OCI-LY7 (cell line): ENCODE data around the gene CD44. TPM values are rescaled to one million over a fixed set of nuclear protein-coding genes. Genes with fewer than 3 reads are reported as not detected.

Experiments
- BruUV-seq: library from RNA; stranded (reverse); fragments of 400-500 nt; replicated peaks from 2 replicates; lab custom pipeline; 2021; lab: Mats Ljungman, UMichigan
- CTCF ChIA-PET: fragments of 300-600 bp; sonication (Branson Sonifier 250); formaldehyde crosslinking; loops from one replicate; lab custom pipeline; 2022; ENCODE audit warnings: antibody characterized with exemption; ENCODE audit not compliant: unreplicated experiment; lab: Charles Lee
- POLR2A ChIA-PET: fragments of 300-600 bp; sonication (Branson Sonifier 250); formaldehyde crosslinking; loops from one replicate; lab custom pipeline; 2022; ENCODE audit warnings: antibody characterized with exemption; lab: Charles Lee
- DNase-seq: peaks from one replicate; pipeline ENCODE4 v3.0.0-alpha.2; 2015; ENCODE audit warnings: low spot score
- H2AFZ ChIP-seq: fragments of 200-600 bp; sonication (generic), shearing (Covaris generic); 2 replicates; pipeline ENCODE4 v1.6.1; 2014; ENCODE audit warnings: mild to moderate bottlenecking, antibody characterized with exemption, low read length, moderate library complexity
- H3K27ac ChIP-seq: fragments of 200-600 bp; sonication (generic); 2 replicates; pipeline ENCODE4 v1.5.1; 2014; ENCODE audit warnings: mixed run types, low read depth, mild to moderate bottlenecking, moderate library complexity, low read length, inconsistent platforms; ENCODE audit not compliant: poor library complexity, severe bottlenecking
- H3K36me3 ChIP-seq: fragments of 200-600 bp; sonication (generic); 2 replicates; pipeline ENCODE4 v1.6.1; 2014; ENCODE audit warnings: mild to moderate bottlenecking, antibody characterized with exemption, low read length, moderate library complexity, mixed read lengths; ENCODE audit not compliant: insufficient read depth
- H3K4me1 ChIP-seq: fragments of 200-600 bp; sonication (generic); 2 replicates; pipeline ENCODE4 v1.5.1; 2014; ENCODE audit warnings: mild to moderate bottlenecking, low read length; ENCODE audit not compliant: insufficient read depth, poor library complexity, severe bottlenecking
- H3K4me2 ChIP-seq: fragments of 200-600 bp; sonication (generic); 2 replicates; pipeline ENCODE4 v1.6.1; 2014; ENCODE audit warnings: mild to moderate bottlenecking, low read length
- H3K4me3 ChIP-seq: fragments of 200-600 bp; sonication (generic); 2 replicates; pipeline ENCODE4 v1.5.1; 2014; ENCODE audit warnings: mild to moderate bottlenecking, low read depth, low read length; ENCODE audit not compliant: poor library complexity, severe bottlenecking
- H3K79me2 ChIP-seq: fragments of 200-600 bp; sonication (generic); 2 replicates; pipeline ENCODE4 v1.6.1; 2016; ENCODE audit warnings: low read depth, mild to moderate bottlenecking, low read length, moderate library complexity, mixed read lengths; ENCODE audit not compliant: insufficient read depth
- H3K9me2 ChIP-seq: fragments of 200-600 bp; sonication (generic); 2 replicates; pipeline ENCODE4 v1.6.1; 2016; ENCODE audit warnings: mild to moderate bottlenecking, low read length, mixed read lengths; ENCODE audit not compliant: insufficient read depth
- H3K9me3 ChIP-seq: fragments of 200-600 bp; sonication (generic); 2 replicates; pipeline ENCODE4 v1.6.1; 2014; ENCODE audit warnings: mild to moderate bottlenecking, mixed run types, low read length, mixed read lengths
- H4K20me1 ChIP-seq: fragments of 200-600 bp; sonication (generic); 2 replicates; pipeline ENCODE4 v1.6.1; 2014; ENCODE audit warnings: mild to moderate bottlenecking, antibody characterized with exemption, low read length, moderate library complexity, mixed read lengths; ENCODE audit not compliant: insufficient read depth
- EZH2phosphoT487 ChIP-seq: fragments of 200-600 bp; sonication (generic); IDR thresholded peaks from 2 replicates; pipeline ENCODE4 v1.6.1; 2018; ENCODE audit warnings: low read depth, borderline replicate concordance, mild to moderate bottlenecking, mixed run types, antibody characterized with exemption, low read length, moderate library complexity, mixed read lengths
- intact Hi-C: fragments of 100-400 bp; cut with micrococcal nuclease; formaldehyde crosslinking; loops from one replicate; pipeline ENCODE4 v1.10.0; 2022; ENCODE audit not compliant: unreplicated experiment
- total RNA-seq, 2 experiments: library from RNA; depleted of rRNA in 1 of 2; stranded (reverse); fragments of >200 nt in 1 of 2; shearing (Covaris generic) in 1 of 2; gene quantifications; 2 replicates each; pipeline ENCODE4 v1.2.3, GENCODE V29; 2014 to 2022
- TF ChIP-seq, protein P1 (sequence below): fragments of 200-600 bp; sonication (generic); conservative IDR thresholded peaks from 2 replicates; pipeline ENCODE4 v1.5.1; 2014; ENCODE audit warnings: mild to moderate bottlenecking, antibody characterized with exemption, low read length, moderate library complexity, mixed read lengths

The CD44 gene
- total RNA-seq, 2 experiments from 2014 or later = 0.55 TPM; not detected in 1

DNA sequence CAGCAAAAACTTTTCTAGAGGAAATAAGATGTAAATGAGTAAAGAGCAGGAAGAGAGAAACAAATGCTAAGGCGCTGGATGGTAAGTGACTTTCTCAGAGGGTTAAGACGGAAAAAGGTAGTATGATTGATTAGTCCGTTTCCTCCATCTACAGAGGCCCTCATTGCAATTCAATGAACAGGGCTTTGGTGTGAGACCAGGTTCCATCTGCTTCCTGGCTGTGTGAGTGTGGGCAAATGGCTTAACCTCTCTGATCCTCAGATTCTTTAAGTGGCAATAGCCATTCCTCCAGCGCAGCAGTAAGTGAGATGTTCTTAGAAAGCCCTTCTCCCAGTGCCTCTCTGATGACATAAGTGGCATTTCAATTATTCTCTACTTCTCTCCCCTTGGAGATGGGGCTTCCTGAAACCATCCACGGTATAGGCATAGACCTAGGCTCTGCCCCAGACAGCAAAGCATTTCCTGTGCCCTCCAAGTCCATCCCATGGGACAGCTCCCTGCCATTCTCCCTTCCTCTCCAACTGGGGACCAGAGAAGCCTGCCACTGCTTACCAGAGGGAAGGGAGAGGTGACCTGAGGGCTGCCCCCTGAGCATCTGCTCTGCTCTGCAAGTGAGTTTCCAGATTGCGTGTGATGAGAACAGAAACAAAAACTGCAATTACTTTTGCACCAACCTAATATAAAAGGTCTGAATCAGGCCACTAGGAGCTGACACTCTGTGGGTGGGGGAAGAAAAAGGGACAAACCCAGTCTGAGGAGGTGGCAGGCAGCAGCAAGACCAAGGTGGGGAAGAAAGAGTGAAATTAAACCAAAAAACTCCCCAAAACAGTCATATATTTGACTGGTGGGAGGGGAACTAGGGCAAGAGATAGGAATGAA is 12.7 kb upstream of the CD44 start:
- no TSS peak for BruUV-seq
- Histone ChIP-seq H2AFZ (peak overlapping the region; percentile 94), H3K4me2 (peak overlapping the region; percentile 62), H3K36me3 (no peaks in the 10 kb centered on the region), H3K27ac (peak overlapping the region; percentile 7), H4K20me1 (no peaks in the 10 kb centered on the region), H3K9me2 (no peaks in the 10 kb centered on the region), H3K4me3 (no peak overlapping the region), H3K79me2 (no peaks in the 10 kb centered on the region), H3K4me1 (peaks cover 37% of the 10 kb centered on the region), H3K9me3 (no peaks in the 10 kb centered on the region)
- no peak for TF ChIP-seq EZH2phosphoT487
- TF ChIP-seq, protein P1, sequence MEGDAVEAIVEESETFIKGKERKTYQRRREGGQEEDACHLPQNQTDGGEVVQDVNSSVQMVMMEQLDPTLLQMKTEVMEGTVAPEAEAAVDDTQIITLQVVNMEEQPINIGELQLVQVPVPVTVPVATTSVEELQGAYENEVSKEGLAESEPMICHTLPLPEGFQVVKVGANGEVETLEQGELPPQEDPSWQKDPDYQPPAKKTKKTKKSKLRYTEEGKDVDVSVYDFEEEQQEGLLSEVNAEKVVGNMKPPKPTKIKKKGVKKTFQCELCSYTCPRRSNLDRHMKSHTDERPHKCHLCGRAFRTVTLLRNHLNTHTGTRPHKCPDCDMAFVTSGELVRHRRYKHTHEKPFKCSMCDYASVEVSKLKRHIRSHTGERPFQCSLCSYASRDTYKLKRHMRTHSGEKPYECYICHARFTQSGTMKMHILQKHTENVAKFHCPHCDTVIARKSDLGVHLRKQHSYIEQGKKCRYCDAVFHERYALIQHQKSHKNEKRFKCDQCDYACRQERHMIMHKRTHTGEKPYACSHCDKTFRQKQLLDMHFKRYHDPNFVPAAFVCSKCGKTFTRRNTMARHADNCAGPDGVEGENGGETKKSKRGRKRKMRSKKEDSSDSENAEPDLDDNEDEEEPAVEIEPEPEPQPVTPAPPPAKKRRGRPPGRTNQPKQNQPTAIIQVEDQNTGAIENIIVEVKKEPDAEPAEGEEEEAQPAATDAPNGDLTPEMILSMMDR = no peak
- CTCF ChIA-PET = no interaction called here
- peak; percentile 37 for DNase-seq
- intact Hi-C loops = no loop called here
- POLR2A ChIA-PET = interaction anchor here (0.7 to 1.2 kb wide), 3 partner anchors 8 to 36 kb away, joined by 3 to 4 read pairs (median 3); no protein-coding TSS in a partner anchor

DNA sequence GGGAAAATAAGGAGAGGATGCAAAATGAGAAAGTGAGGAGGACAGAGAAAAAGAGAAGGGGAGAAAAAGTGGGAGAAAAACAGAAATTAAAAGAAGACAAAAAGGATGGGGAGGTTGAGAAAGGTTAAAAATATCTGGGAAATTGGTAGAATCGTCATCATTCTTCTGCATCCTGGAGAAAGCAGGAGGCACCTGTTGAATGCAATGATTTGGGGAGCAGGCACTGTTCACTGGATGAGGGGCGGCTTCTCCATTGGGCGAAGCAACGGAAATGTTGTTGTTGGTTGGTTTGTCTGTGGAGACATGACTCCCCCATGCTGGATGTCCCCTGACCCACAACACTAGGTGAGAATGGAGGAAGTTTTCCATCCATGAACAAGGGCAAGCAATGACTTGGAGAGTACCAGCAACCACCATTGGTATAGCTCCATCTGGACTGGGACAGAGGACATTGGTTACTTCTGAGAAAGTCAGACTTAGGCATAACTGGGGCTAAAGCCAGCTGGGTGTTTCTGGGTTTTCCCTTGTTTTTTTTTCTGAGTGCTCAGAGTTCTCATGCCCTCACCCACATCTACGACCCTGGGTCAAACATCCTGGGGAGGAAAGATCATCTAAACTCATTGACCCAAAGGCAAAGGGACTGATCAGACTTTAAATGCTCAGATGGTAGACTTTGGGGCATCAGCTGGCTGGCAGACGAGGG is 11.9 kb upstream of the CD44 start:
- no peak overlapping the region for H3K4me3 ChIP-seq
- POLR2A ChIA-PET = interaction anchor here (0.7 to 1.4 kb wide), 3 partner anchors 8 to 37 kb away, joined by 3 to 4 read pairs (median 3); no protein-coding TSS in a partner anchor
- H3K27ac ChIP-seq = no peak overlapping the region
- peak overlapping the region; percentile 35; the same call in 1 of the 2 replicates for H2AFZ ChIP-seq
- H3K9me3 ChIP-seq = no peaks in the 10 kb centered on the region
- no peaks in the 10 kb centered on the region for H3K9me2 ChIP-seq
- peaks cover 32% of the 10 kb centered on the region for H3K4me1 ChIP-seq
- H3K36me3 ChIP-seq = no peaks in the 10 kb centered on the region
- DNase-seq = no peak
- BruUV-seq = no TSS peak
- peak overlapping the region; percentile 62; the same call in 1 of the 2 replicates for H3K4me2 ChIP-seq
- H4K20me1 ChIP-seq = no peaks in the 10 kb centered on the region
- intact Hi-C loops = no loop called here
- H3K79me2 ChIP-seq = no peaks in the 10 kb centered on the region
- TF ChIP-seq, protein P1 = no peak
- TF ChIP-seq EZH2phosphoT487 = no peak
- CTCF ChIA-PET = no interaction called here
